Activated CD8-positive, alpha-beta T cell treated with anti-CD3 and anti-CD28 coated beads for 36 hours (primary cell): ENCODE results near the gene PTGFR. TPM values are rescaled to one million over a fixed set of nuclear protein-coding genes. Genes with fewer than 3 reads are reported as not detected.

ENCODE experiments used
- ATAC-seq: fragments of 200-7000 bp; cut with Tn5 transposase; one replicate; pipeline ENCODE4 v1.10.0; 2021; ENCODE audit warnings: mild to moderate bottlenecking, moderate library complexity
- CTCF ChIA-PET: fragments of 350-600 bp; sonication (Branson Sonifier 250); formaldehyde crosslinking; loops from one replicate; lab custom pipeline; 2021; ENCODE audit warnings: antibody characterized with exemption; lab: Charles Lee
- POLR2A ChIA-PET: fragments of 350-600 bp; sonication (Branson Sonifier 250); formaldehyde crosslinking; loops from one replicate; lab custom pipeline; 2021; ENCODE audit warnings: antibody characterized with exemption; lab: Charles Lee
- DNase-seq: peaks from one replicate; pipeline ENCODE4 v3.0.0-alpha.2; 2020
- H3K27ac Mint-ChIP-seq: one replicate; pipeline ENCODE4 v1.8.0; 2021; ENCODE audit warnings: mild to moderate bottlenecking, mixed read lengths
- H3K27me3 Mint-ChIP-seq: one replicate; pipeline ENCODE4 v1.8.0; 2021; ENCODE audit warnings: mixed read lengths
- H3K36me3 Mint-ChIP-seq: one replicate; pipeline ENCODE4 v1.8.0; 2021; ENCODE audit warnings: low read depth, mixed read lengths
- H3K4me1 Mint-ChIP-seq: one replicate; pipeline ENCODE4 v1.8.0; 2021; ENCODE audit warnings: low read depth, mixed read lengths
- H3K4me3 Mint-ChIP-seq: one replicate; pipeline ENCODE4 v1.8.0; 2021; ENCODE audit warnings: mild to moderate bottlenecking, moderate library complexity, mixed read lengths
- H3K9me3 Mint-ChIP-seq: one replicate; pipeline ENCODE4 v1.8.0; 2021; ENCODE audit warnings: mixed read lengths
- CTCF ChIP-seq: fragments of 200-600 bp; IDR thresholded peaks from one replicate; pipeline ENCODE4 v1.8.0; 2022; ENCODE audit warnings: antibody characterized with exemption, mild to moderate bottlenecking
- intact Hi-C: fragments of 100-400 bp; cut with micrococcal nuclease; formaldehyde crosslinking; loops from one replicate; pipeline ENCODE4 v1.10.0; 2022
- total RNA-seq, 2 experiments: library from RNA; stranded (reverse); gene quantifications; one replicate each; pipeline ENCODE4 v1.2.3, GENCODE V29; 2021

Gene PTGFR
- total RNA-seq, 2 experiments from 2014 or later, result not detected

- H3K4me1 Mint-ChIP-seq, result no peaks in the 10 kb centered on the region
- intact Hi-C loops, result no loop called here
- POLR2A ChIA-PET, result no interaction called here
- H3K9me3 Mint-ChIP-seq, result peaks cover 8% of the 10 kb centered on the region
- ATAC-seq, result no peak
- H3K36me3 Mint-ChIP-seq, result no peaks in the 10 kb centered on the region
- CTCF ChIA-PET, result no interaction called here
- no peak overlapping the region for H3K27ac Mint-ChIP-seq
- DNase-seq, result peak; percentile 1
- H3K4me3 Mint-ChIP-seq, result no peak overlapping the region
- H3K27me3 Mint-ChIP-seq, result peaks cover 3% of the 10 kb centered on the region
- no peak for TF ChIP-seq CTCF
These were observed 63.1 kb downstream of the PTGFR start for GRCh38 chr1:78553859-78554258.

DNA sequence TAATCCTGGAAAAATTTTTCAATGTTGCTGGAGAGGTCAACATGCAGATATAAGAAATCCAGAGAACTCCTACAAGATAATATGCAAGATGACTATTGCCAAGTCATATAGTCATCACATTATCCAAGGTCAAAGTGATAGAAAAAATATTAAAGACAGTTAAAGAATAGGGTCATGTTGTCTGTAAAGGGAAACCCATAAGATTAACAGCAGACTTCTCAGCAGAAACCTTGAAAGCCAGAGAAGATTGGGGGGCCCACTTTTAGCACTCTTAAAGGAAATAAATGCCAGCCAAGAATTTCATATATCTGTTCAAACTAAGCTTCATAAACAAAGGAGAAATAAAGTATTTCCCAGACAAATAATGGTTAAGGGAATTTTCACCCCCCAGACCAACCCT is 64.1 kb downstream of the PTGFR start:
- Mint-ChIP-seq H3K4me1 (no peaks in the 10 kb centered on the region), H3K36me3 (no peaks in the 10 kb centered on the region), H3K4me3 (no peak overlapping the region), H3K9me3 (peaks cover 8% of the 10 kb centered on the region), H3K27ac (no peak overlapping the region), H3K27me3 (peaks cover 3% of the 10 kb centered on the region)
- POLR2A ChIA-PET, result no interaction called here
- intact Hi-C loops, result no loop called here
- CTCF ChIA-PET, result no interaction called here
- DNase-seq, result no peak
- no peak for TF ChIP-seq CTCF
- no peak for ATAC-seq

DNA sequence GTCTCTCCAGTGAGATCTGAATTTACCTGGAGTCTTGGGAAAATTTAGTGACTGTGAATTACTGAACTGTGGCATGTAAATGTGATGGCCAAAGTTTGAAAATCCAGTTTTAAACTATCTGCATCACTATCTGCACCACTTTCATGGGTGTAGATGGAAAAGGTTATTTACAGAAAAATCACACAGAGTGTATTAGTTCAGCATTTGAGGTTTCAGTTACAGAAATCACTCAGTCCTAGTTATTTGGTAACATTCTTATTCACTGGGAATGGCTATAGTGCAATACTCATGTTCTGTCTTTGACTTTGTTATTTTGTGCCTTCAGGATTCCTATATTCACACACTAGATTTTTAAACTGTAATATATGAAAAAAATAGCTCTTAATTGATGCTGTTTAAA is 68.9 kb downstream of the PTGFR start:
- peaks cover 2% of the 10 kb centered on the region for H3K27me3 Mint-ChIP-seq
- no peak for DNase-seq
- ATAC-seq, result no peak
- ChIA-PET POLR2A (no interaction called here), CTCF (no interaction called here)
- no peaks in the 10 kb centered on the region for H3K9me3 Mint-ChIP-seq
- H3K27ac Mint-ChIP-seq, result no peak overlapping the region
- no peaks in the 10 kb centered on the region for H3K4me1 Mint-ChIP-seq
- no peaks in the 10 kb centered on the region for H3K36me3 Mint-ChIP-seq
- no peak for TF ChIP-seq CTCF
- intact Hi-C loops, result no loop called here
- H3K4me3 Mint-ChIP-seq, result no peak overlapping the region

DNA sequence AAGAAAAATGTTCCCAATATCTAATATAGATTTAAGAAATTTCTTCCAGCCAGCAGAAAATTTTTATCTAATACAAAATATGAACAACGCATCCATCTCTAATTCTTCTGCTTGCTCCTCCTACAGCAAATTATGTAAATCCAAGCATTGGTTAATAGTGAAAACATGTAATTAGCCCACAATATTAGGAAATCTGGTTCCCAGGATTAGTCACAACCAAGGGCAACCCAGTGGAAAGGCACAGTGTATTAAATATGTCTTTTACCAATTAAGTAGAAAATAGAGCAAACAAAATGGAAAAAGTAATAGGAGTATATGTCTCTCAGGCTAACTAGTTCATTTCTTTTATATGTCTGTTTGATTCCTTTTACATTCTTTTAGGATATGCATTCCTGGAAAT is 70.0 kb downstream of the PTGFR start:
- POLR2A ChIA-PET, result no interaction called here
- intact Hi-C loops, result no loop called here
- no peak overlapping the region for H3K4me3 Mint-ChIP-seq
- DNase-seq, result no peak
- no peak overlapping the region for H3K27ac Mint-ChIP-seq
- H3K36me3 Mint-ChIP-seq, result no peaks in the 10 kb centered on the region
- CTCF ChIA-PET, result no interaction called here
- H3K27me3 Mint-ChIP-seq, result no peaks in the 10 kb centered on the region
- ATAC-seq, result no peak
- TF ChIP-seq CTCF, result no peak
- no peaks in the 10 kb centered on the region for H3K9me3 Mint-ChIP-seq
- no peaks in the 10 kb centered on the region for H3K4me1 Mint-ChIP-seq

- DNase-seq (no peak), ATAC-seq (no peak)
- H3K4me1 Mint-ChIP-seq, result no peaks in the 10 kb centered on the region
- intact Hi-C loops, result no loop called here
- no peaks in the 10 kb centered on the region for H3K9me3 Mint-ChIP-seq
- H3K27me3 Mint-ChIP-seq, result no peaks in the 10 kb centered on the region
- no peak for TF ChIP-seq CTCF
- no peak overlapping the region for H3K4me3 Mint-ChIP-seq
- ChIA-PET CTCF (no interaction called here), POLR2A (no interaction called here)
- H3K36me3 Mint-ChIP-seq, result no peaks in the 10 kb centered on the region
- no peak overlapping the region for H3K27ac Mint-ChIP-seq
These were observed 71.1 kb downstream of the PTGFR start for GRCh38 chr1:78561856-78562255.
